Head of caudate nucleus (tissue), 42 donors: ENCODE data around the gene C10orf105.

ENCODE experiments used
- DNase-seq, 42 donors: peaks; one replicate each; pipeline versions ENCODE4 v3.0.0 to v3.0.0-alpha.2; 2020 to 2021; ENCODE audit warnings: mixed read lengths in 7 of 42
- intact Hi-C: fragments of 100-400 bp; cut with DNase I; formaldehyde crosslinking; loops from one replicate; pipeline ENCODE4 v1.15.0; 2022

Gene C10orf105

DNA sequence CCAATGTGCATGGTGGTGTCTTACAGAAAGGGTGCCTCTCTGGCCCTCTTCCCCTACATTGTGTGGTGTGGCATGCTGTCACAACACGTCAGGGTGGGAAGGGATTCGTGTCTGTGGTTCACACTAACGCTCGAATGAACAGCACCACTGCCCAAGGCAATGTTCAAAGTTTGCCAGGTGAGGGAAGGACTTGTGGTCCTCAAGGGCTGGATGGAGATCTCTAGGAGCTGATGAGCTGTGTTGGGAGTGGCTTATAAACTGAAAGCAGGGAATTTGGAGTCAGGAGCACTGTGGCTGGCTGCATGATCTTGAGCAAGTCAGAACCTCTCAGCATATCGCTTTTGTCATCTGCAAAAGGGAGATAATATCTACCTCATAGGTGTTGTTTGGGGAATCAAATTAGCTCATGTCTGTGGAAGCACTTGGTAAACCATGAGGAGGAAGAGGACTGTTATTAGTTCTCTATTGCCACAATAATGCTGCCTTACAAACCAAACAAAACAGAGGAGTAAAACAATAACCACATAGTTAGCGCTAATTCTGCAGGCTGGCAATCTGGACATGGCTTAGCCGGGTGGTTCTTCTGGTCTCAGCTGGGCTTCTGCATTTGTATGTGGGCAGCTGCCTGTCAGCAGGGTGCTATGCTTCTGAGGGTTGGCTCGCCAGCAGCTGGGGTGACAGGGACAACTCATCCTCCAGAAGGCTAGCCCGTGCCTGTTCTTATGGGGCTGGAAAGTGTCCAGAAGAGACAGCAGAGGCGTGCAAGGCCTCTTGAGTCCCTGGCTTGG, 22.9 kb upstream of the C10orf105 start:
- intact Hi-C loops: no loop called here
- DNase-seq: no peak

DNA sequence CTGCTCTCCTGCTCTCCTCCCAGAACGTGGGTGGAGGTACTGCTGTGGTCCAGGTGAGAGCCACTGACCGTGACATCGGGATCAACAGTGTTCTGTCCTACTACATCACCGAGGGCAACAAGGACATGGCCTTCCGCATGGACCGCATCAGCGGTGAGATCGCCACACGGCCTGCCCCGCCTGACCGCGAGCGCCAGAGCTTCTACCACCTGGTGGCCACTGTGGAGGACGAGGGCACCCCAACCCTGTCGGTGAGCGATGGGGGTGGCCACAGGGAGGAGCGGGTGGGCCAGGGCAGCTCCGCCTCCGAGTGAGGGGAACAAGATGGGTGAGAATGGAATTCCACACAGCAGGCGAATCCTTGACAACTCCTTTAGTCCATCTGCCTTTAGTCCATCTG, 22.1 kb upstream of the C10orf105 start:
- DNase-seq: no peak
- intact Hi-C loops: no loop called here

DNA sequence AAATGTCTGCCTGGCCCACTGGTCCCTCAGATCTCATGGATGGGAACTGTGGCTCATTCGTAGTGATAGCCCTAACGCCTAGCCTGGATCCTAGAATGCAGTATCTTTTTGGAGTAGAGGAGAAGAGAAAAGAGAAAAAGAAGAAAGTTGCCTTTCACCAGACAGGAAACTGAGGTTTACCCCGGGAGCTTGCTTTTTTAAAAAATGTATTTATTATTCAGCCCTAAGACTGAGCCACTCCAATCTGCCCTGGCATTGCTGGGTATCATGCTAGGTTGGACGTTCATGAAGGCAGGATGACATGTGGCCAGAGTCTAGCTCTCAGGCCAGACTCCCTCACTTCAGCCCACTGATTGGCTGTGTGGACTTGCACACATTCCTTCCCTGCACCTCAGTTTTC, 21.5 kb upstream of the C10orf105 start:
- intact Hi-C loops: no loop called here

DNA sequence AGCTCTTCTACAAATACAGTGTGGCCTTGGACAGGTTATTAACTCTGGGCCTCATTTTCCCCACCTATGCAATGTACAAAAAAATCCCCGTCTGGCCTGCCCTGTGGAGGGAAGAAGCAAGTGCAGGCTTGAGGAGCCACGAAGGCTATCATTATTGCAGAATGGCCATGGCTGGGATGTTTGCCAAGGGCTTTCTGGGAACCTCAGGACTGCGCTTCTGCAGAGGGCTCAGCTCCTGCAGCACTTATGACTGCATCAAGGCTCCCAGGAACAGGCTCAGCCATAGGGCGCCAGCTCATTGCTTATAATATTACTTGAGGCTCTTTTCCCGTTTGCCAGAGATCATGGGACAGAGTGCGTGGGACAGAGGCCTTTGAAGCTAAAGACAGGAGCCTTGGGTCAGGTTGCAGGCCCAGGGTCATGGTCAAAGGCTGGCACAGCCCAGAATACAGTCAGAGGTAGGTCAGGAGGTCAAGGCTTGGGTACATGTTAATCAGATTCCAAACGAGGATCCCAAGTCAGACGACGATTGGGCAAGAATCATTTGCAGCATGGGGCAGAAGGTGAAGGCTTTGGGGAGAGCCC, 20.6 kb upstream of the C10orf105 start:
- intact Hi-C loops: no loop called here

More for the DNA sequence above, 21.5 kb upstream of the C10orf105 start:
- no peak for DNase-seq

DNA sequence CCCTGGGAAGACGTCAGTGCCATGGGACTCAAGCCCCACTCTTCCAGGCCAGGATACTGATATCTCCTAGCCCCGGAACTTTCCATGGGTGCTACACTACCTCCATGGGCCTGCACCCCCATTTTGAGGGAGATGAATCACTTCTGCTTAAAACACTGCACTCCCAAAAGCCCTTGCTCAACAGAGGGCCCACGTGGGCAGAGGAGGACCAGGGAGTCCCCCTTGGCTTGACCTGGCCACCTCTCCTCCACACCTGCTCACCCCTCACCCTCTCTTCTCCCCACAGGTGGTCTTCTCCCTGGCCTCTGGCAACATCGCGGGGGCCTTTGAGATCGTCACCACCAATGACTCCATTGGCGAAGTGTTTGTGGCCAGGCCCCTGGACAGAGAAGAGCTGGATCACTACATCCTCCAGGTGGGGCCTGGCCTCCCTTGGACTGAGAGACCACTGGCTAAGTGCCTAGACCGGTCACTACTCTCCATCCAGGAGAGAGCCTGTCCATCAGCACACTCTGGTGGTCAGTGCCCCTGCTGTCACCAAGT, 19.9 kb upstream of the C10orf105 start:
- intact Hi-C loops: no loop called here
- peak in 1 of 42 donors; percentile 2 for DNase-seq

More for the DNA sequence above, 20.6 kb upstream of the C10orf105 start:
- peak in 22 of 42 donors; percentile 17 to 77 (median 51) for DNase-seq

DNA sequence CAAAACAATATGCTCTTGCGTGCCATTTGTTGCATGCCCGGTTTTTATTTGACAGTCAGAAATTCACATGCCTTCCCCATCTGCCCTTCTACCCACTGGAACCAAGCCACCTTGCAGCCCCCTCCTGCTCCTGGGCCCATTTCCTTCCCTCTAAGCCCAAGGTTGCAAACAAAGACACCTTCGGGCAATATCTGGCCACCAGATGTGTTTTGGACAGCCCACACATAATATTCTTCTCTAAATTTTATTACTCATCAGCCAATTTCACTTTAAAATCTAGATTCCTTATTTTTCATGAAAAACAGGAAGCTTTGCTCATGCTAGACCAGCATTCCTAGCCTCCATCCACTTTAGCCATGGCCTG, 18.2 kb upstream of the C10orf105 start:
- intact Hi-C loops: no loop called here
- no peak for DNase-seq

DNA sequence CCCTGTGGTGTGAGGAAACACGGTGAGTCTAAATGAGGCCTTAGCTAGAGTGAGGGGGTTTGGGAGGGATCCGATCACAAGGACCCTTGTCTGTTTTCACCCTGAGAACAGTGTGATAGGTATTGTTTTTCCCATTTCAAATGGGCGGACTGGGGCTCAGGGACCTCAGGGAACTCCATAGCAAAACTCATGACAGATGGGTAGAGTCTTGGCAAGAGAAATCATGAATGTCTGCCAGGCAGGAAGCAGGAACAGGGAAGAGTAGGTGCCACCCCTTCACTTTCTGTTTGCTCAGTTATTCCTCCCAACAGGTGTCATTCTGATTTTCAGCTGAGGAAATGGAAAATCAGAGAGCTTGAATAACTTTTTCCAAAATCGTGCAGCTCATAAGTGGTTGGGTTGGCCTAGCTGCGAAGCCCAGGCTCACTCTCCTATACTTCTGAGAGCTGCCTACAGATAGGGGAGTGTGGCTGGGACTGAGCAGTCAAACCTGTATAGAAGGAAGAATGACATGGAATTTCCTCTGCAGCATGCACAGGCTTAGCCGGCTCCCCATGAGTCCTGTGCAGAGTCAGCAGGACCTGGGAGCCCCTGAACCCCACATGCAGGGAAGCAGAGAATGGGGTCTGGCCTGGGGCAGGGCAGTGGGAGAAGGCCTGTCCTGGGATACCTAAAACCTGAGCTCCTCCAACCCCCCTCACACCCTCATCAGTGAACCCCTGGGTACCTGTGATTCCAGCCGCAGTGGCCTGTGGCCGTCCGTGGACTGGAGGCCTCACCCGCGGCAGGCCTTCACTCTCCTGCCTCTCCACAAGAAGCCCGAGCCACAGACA, 17.6 kb upstream of the C10orf105 start:
- no peak for DNase-seq
- intact Hi-C loops: no loop called here

DNA sequence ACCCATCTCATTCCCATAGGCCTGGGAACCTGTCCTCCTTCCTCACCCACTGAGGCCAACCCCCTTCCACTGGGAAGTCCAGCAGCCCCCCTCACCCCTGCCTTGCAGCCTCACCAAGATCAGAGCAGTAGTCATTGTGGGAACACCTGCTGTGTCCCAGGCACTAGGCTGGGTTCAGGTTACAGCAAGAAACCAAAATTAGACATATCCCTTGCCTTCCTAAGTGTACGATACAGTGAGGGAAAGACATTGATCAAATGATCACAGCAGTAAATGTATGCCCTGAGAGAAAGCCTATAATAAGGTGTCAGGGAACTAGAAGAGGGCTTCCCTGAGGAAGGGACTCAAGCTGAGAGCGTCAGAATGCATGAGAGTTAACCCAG, 17.0 kb upstream of the C10orf105 start:
- intact Hi-C loops: no loop called here

DNA sequence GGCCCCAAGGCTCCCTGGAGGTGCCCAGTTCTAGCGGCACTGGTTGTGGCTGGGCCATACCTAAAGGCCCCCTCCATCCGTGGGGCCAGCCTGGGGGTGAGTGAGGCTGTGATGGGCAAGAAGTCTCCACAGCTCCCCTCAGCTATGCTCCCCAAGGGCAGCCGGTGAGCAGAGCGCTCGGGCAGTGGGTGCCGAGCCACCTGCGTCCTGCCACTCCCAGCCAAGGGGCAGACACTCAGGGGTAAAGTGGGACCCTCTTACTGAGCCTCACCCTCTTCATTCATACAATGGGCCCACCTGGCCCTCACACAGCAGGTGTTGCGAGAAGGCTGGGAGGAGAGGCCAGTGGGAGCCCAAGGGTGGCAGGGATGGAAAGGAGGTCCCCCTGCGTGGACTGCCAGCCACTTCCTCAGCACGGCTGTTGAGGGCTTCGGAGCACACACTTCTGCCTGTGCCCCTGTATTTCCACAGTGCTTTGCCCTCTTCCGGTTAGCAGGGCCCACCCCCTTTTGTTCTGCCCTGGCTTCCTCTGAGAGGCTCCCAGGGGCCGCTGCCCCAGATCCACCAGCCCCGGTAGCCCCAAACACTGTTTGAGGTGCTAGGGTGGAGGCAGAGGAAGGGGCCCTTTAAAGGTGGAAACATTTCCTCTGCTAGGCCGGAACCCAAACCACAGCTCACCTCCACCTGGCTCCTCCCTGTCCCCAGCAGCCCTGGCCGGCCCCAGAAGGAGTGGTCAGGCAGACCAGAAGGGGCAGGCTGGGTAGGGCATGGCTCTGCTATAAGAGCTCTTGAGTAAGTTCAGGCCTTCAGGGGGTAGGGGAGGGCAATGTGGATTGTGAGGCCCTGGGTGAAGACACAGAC, 16.4 kb upstream of the C10orf105 start:
- intact Hi-C loops: no loop called here
- DNase-seq: no peak

More for the DNA sequence above, 17.0 kb upstream of the C10orf105 start:
- DNase-seq: no peak

DNA sequence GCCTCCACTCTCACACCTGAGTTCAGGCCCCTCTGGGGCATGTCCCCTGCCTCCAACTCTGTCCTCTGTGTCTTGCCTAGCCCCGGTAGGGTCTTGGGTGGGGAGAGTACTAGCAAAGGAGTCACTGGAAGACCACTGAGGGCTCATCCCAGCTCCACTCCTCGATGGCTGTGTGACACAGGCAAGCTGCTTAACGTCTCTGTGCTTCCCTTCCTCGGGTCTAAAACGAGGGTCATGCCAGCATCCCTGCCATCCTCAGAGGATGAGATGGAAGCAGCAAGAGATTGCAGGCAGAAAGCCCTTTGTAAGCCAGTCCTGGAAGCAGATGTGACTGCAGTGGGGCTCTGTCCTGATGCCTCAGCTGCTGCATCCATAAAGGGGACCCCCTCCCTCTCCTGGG, 15.2 kb upstream of the C10orf105 start:
- intact Hi-C loops: no loop called here
- no peak for DNase-seq

DNA sequence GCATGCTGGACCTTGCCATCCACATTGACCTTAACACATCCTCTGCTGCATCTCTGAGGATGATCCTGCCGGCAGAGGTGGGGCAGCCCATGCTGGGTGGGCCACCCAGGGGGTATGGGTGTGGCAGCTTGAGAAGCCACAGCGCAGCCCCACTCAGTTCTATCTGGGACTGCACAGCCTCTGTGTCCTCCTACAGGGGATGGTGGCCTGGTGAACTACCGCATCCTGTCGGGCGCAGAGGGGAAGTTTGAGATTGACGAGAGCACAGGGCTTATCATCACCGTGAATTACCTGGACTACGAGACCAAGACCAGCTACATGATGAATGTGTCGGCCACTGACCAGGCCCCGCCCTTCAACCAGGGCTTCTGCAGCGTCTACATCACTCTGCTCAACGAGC, 12.2 kb upstream of the C10orf105 start:
- intact Hi-C loops: no loop called here
- DNase-seq: no peak

DNA sequence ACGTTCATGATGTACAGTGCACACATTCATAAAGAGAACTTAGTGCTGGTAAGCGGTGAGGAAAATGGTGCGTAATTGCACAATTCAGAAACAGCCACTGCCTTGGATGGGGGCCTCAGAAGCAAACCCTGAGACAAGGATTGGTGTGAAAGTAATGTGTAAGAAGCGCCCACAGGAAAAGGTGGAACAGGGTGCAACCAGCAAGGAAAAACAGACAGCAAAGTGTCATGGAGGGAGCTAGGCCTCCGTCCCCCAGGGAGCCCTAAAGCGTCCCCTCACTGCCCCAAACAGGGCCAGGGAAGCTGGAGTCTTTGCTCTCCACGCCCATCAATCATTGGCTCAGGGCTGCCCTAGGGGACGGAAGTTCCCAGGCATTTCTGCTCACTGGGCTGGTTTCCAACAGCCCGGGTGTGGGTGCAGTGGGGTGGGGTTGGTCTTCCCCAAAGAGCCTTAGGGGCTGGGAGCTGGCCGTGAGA, 9.6 kb upstream of the C10orf105 start:
- DNase-seq: peak in 14 of 42 donors; percentile 29 to 64 (median 43)
- intact Hi-C loops: no loop called here

DNA sequence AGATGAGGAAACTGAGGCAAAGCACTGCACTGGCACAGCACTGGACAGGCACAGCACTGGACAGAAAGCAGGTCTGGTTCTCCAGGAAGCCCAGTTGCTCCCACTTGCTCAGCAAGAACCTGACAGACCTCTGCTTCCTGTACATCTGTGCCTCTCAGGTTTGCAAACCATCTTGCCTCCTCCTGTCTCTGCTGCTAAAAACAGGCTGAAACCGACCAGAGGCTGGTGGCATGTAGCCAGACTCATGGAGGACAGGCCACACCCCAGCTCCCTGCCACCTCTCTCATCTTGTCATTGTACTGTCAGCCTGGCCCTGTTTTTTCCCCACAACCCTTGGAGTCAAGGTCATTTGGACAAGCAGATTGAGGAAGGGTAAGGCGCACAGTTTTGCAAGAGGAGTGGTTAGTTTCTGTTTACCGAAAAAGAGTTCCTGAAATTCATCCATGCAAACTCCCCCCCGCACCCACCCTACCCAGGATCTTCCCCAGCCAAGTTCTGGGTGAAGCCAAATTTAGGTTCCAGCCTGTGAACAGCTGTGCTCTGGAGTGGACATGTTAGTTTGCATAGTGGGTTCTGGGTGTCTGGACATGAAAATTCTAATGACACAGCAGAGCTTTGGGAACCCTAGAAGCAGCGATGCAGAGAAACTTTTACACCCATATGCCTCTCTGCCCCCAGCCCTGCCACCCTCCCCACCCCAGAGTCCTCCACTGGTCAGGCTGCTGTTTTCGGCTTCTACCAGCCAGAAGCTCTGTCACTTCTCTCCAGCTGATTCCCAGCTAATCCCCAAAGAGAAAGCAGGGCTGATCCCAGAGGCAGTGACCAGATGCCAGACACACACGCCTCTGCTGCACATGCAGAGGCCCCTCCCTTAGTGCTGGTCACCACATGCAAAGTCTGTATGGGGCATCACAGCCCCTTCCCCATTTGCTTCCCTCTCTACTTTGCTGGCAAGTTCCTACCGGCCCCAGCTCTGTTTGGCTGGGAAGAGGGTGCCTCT, 8.5 kb upstream of the C10orf105 start:
- peak in 2 of 42 donors; percentile 25 to 46 for DNase-seq
- intact Hi-C loops: no loop called here

DNA sequence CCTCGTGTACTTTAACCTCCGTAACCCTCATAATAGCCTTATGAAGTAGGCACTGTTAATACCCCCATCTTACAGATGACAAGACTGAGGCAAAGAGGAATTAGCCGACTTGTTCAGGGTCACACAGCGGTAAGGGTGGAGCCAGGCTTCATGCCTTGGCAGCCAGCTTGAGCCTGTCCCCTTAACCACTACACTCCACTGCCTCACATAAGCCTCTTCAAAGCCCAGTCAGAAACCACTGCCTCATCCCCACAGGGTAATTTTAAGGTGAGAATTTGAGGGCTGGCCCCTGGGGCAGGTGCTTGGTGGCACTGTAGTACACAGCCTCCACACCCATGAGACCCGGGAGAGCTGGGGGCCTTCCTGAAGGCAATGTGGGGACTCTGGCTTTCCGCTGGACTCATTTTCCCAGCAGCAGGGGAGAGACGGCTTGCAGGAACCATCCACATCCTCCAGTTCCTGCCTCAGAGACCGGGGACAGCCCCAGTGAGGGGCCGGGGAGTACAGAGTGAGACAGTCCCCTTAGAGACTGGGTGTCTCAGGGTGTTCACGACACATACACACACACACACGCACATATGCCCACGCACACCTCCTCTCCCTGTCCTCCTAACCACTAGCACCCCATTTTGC, 7.6 kb upstream of the C10orf105 start:
- intact Hi-C loops: no loop called here
- DNase-seq: no peak

DNA sequence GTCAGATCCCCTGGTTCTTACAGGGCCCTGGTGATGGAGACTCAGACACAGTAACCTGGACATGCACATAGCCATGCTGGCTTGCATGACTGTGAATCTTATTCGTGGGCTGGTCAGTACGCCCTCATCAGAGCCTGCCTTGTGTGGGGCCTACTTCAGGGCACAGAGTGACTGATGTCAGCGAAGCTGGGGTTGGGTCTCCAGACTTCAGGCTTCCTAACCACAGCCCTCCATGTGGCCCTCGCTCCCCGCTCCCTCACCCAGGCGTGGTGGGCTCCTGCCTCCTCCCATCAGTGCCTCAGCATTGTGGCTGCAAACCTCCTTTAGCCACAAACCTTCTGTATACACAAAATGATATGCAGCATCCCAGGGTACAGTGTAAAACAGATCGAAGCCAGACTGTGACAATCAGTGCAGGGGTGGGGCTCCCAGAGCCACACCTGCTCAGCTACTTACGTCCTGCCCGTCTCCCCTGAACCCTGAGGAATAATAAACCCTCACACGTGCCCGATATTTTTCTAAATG, 7.1 kb upstream of the C10orf105 start:
- DNase-seq: no peak
- intact Hi-C loops: no loop called here

DNA sequence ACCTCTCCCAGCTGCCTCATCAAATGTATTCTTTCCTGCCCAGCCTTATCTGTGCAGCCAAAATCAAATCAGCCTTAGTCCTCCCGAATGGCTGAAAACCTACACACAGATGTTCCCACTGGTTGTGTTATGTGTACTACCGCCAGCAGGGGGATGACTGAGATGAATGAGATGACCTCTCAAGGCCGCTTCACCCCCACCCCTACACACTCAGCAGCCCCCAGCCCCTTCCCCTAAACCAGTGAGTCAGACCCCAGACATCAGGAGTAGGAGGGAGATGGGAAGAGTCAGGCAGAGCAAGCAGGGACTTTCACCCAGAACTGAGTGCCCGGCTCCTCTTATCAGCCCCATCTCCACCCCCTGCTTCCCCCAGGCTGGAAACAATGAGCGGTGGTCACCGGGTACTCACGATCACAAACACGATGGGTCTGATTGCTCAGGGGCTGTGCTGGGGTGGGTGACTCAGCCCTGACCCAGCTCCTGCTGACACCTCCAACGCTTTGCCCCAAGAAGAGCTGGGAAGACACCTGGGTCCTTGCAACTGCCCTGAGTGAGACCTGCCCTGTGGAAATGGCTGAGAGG, 6.5 kb upstream of the C10orf105 start:
- intact Hi-C loops: no loop called here
- no peak for DNase-seq
